ENCODE results near the gene DHX32.
"Not testable (repeated sequence)": the region's sequence is repeated elsewhere in the genome, so short reads cannot be mapped to it uniquely, and the experiment has no call there.

DHX32 gene

DNA sequence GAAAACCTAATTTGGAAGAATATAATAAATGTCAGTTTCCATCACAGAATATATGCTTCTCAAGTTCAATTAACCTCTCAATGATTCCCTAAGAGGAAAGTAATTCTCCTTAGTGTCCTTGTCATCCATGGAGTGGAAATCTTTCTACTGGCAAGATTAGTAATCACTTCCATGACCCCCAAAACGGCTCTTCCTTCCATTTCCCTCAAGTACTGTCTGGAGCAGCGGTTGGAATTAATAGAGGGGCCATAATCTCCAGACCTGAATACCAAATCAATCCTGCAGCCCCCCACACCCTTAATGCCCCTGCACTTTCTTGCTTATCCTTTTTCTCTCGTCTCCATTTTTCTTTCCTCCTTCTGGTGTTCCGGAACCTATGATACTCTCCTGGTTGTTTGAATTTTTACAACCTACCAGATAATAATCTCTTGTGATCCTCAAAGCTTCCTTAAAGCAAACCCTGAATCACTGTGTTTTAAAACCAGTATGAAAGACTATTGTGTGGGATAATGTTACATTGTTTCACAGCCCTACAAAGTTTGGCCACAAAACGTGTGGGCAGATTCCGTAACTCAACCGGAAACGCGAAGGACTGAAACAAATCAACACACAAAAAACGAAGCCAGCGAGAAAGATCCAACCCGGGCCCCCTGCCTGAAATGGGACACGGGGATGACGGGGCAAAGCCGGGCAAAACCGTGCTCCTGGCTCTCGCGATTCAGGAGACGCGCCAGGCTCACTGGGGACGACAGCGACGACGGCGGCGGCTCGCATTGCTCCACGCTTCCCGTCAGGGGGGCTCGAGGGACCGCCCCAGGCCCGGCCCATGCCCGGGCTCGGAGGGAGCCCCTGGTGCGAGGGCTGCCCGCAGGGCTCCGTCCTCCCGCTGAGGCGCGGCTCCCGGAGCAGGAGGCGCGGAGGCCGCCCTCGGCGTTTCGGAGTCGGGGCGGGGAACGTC is 14.3 kb upstream of the DHX32 start:
- peak; percentile 13 to 28 (median 17) for DNase-seq

DNA sequence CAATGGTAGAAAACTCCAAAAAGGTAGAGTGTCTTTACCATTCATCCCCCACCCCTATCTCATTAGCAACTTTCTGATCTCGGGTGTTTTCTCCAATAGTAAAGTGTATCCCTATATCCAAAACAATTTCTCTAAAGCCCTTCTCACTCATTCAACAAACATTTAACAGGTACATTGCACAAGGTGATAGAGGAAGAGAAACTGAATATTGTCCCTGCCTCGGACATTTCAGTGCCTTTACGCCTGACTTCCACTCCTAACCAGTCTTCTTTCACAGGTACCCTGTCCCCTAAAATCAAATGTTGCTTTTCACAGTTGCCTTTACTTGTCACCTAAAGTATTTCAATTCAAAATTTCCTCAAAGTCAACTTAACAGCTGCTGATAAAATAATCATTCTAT is 13.1 kb upstream of the DHX32 start:
- DNase-seq, result not testable (repeated sequence)

- DNase-seq, result not testable (repeated sequence)
Observed at GRCh38 chr10:125892402-125892801, 11.3 kb upstream of the DHX32 start.

DNA sequence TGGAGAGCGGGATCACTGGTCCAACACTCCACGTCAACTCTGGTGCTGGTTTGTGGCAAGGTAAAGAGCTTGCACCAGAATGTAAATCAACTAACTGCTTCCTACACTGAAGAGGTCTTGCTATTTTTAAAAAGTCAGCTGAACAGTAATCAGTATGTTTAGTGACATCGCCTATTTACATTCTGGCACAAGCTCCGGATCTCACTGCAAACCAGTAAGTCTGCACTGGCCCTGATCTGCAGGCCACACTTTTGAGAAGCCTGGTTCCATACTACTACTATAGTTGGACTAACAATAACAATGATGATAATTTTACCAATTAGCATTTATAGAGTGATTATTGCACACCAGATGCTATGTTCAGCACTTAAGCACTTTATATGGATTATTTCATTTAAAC is 8.3 kb upstream of the DHX32 start:
- not testable (repeated sequence) for DNase-seq

GRCh38 chr10:125886914-125887512 is 5.9 kb upstream of the DHX32 start:
- no peak for DNase-seq

- DNase-seq, result no peak
Observed at GRCh38 chr10:125883211-125883610, 2.1 kb upstream of the DHX32 start.

DNA sequence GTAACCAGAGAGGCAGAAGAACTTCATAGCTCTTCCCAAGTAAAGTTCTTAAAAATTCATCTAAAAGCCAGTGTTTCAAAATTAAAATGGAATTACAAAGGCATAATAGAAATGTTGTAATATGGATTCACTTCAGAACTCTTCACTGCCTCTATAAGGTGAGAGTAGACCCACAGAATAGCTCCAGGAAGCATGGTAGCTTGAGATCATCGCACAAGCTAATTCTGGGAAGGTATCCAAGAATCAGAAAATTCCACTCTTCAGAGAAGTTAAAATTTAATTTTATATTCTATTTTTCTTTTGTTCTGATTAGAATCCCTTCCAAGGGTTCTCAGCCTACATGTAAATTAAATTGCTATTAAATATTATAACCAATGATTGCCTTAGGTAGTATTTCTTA is 1.5 kb upstream of the DHX32 start:
- DNase-seq, result no peak

GRCh38 chr10:125880719-125881118 is 373 bp downstream of the DHX32 start:
- no peak for DNase-seq

DNA sequence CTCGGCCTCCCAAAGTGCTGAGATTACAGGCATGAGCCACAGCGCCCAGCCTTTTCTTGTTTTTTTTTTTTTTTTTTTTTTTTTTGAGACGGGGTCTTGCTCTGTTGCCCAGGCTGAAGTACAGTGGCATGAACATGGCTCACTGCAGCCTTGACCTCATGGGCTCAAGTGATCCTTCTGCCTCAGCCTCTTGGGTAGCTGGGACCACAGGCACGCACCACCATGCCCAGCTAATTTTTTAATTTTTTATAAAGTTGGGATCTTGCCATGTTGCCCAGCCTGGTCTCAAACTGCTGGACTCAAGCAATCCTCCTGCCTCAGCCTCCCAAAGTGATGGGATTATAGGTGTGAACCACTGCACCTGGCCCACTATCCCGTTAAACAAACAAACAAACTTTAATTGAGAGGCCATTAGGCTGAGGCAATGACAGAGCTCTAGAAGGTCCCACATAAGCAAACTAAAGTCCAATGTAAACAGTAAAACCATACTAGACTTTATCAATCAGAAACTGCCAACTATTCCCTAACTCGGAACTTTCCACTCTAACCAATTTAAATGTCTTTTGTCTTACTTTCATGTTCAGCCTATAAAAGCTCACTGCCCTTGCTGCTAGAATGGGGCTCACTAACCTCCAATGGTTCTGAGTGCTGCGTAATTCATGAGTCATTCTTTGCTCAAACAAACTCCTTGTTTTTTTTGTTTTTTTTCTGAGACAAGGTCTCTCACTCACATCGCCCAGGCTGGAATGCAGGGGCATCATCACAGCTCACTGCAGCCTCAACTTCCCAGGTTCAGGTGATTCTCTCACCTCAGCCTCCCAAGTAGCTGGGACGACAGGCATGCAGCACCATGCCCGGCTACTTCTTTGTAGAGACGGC is 1.9 kb downstream of the DHX32 start:
- no peak for DNase-seq

DNA sequence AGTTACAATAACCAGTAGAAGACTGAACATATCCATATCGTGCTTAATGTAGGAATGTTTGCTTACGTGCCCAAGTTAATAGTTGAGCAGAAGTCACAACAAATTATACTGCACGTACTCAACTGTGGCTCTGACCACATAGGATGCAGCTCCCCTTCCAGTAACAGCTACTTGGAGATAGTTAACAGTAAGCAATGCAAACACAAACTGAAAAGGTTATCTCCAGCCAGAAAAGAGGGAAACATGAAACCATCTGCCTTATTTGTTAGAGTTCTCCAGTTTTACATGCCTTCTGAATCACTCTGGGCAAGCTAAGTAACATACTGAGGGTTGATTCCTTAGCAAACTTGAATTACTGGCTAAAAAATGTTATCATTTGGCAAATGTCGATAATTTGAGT is 9.8 kb downstream of the DHX32 start:
- no peak for DNase-seq

DNA sequence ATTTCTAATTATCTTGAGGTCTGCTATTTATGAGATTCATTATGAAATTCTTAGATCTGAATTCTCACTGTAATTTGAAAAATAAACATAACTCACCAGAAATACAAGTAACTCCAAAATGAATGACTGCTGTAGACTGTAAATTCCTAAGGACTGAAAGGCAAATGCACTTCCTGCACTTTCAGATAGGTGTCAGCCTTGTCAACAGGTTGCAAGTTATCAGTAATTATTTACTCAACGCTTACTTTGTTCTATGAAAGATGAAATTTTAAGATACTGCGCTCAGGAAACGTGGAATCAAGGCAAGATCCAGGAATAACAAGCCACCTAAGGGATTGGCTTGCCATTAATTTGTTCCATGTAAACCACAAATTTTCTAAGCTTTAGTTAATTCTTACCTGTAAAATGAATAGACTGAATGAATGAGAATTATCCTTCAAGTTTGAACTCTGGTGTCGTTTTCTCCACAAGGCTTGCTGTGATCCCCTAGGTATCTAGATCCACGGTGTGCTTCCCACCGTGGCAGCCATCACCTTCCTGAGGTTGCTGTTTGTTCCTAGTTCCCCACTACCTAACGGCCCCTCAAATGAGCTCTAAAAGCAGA is 12.6 kb downstream of the DHX32 start:
- peak in 1 of 5 donors; percentile 11 for DNase-seq

GRCh38 chr10:125866421-125867029 is 14.6 kb downstream of the DHX32 start:
- no peak for DNase-seq

DNA sequence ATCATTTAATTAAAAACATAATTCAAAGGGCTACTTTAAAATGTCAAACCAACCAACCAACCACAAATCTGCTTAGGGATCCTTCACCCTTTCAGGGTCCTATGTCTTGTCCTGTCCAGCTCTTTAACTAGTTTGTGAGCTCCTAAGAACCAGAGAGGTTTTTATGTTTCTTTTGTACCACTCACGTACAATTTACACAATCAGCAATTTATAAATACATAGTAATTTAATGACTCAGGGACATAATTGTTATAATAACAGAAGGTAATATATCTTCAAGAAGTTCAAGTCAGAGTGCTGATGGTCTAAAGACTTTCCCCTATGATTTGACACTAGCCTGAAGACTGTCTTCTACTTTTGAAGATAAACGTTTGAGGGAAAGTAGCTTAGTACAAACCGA is 16.0 kb downstream of the DHX32 start:
- no peak for DNase-seq

GRCh38 chr10:125859128-125859817 is 21.8 kb downstream of the DHX32 start:
- no peak for DNase-seq

- no peak for DNase-seq
Observed at GRCh38 chr10:125857185-125857760, 23.8 kb downstream of the DHX32 start.

- no peak for DNase-seq
Observed at GRCh38 chr10:125852487-125852886, 28.6 kb downstream of the DHX32 start.

DNA sequence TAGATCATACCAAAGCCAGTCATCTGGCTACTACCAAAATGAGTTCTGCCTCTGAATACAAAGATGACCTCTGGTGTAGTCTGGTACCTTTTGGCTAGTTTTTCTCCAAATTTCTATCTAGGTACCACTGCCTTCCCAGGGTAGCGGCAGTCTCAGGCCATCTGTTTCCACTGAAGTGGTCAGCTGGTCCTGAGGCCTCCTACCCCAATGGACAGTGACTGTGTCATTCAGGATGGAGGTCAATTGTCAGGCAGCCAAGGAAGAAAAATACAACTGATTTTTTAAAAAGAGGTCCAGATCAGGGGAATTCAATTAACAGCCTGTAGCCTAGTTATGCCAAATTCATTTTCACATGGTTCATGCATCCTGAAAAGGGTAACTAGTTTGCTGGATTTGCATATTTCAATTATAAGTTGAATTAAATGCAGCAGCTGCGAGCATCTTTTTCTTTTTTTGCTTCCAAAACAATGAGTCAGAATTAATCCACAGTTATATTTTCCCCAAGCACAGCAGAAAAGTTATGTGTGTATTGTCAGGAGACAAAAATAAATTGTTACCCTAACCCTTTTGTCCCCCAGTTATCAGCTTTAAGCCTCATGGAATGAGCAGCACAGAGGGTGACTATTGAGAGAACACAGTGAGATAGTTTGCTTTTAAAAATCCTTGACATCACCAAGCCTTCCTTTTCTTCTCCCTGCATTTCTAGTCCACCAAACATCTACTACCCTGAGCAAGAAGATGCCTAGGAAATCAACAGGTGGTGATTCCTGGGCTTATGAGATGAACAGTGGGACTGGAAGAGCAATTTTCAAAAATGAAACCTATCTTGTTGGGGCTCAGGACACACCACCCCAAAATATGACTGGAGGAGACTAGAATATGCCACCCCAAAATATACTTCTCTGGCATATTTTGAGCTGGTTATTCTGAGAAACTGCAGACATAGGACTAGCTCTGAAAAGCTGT is 30.0 kb downstream of the DHX32 start:
- no peak for DNase-seq

DNA sequence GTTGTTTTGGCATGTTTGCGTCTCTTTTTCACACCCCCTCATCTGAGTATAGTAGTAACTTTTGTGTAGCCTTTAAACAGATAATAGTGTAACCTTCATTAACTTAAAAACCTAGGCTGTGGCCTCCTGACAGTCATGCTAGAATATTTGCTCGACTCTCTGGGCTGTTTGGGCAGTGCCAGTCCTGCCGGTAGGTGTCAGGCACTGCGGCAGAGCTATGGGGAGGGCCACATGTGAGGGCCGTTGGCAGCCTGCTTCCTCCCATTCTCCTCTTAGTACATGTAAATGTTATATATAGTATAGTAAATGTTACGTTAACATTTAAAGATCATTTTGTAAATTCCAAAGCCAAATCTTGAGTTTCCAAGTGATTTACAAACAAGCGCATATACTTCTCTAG is 31.6 kb downstream of the DHX32 start:
- DNase-seq, result no peak

DNA sequence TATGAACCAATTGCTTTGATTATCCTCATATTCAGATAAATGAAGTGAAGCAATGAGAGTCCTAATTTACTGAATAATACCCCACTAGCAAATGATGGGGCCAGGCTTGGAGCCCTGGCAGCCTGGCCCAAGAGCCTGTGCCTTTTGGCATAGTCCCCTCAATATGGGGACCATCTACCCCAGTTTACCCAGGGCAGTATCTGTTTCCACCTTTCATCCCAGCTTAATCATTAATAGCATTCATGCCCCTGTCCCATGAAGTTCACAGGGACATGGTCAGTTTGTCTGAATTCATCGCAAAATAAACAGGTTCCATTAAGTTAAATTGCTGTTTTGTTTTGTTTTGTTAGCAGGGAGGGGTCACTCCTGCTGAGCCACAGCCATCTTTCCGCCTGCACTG is 32.2 kb downstream of the DHX32 start:
- no peak for DNase-seq

- DNase-seq, result no peak
Observed at GRCh38 chr10:125848371-125848770, 32.7 kb downstream of the DHX32 start.
